OCI-LY1 (cell line): ENCODE data around the gene HOMER2.

Experiments
- H2AFZ ChIP-seq: fragments of 200-600 bp; sonication (generic), shearing (Covaris generic); 2 replicates; pipeline ENCODE4 v1.6.0; 2014; ENCODE audit warnings: antibody characterized with exemption, mild to moderate bottlenecking, low read length
- H3F3A ChIP-seq: fragments of 200-600 bp; sonication (generic), shearing (Covaris generic); 2 replicates; pipeline ENCODE4 v1.6.0; 2014; ENCODE audit warnings: mild to moderate bottlenecking, antibody characterized with exemption, low read length, moderate library complexity; ENCODE audit not compliant: insufficient read depth
- H3K27ac ChIP-seq: fragments of 200-600 bp; sonication (generic); 2 replicates; pipeline ENCODE4 v1.5.1; 2014; ENCODE audit warnings: low read length, mixed run types, mild to moderate bottlenecking, low read depth; ENCODE audit not compliant: poor library complexity, severe bottlenecking
- H3K27me3 ChIP-seq: fragments of 200-600 bp; sonication (generic); 2 replicates; pipeline ENCODE4 v1.6.0; 2014; ENCODE audit warnings: antibody characterized with exemption, mild to moderate bottlenecking, low read length, moderate library complexity; ENCODE audit not compliant: insufficient read depth
- H3K36me3 ChIP-seq: fragments of 200-600 bp; sonication (generic); 2 replicates; pipeline ENCODE4 v1.6.1; 2014; ENCODE audit warnings: mild to moderate bottlenecking, antibody characterized with exemption, low read length, moderate library complexity, mixed read lengths; ENCODE audit not compliant: insufficient read depth
- H3K4me1 ChIP-seq: fragments of 200-600 bp; sonication (generic); 2 replicates; pipeline ENCODE4 v1.5.1; 2014; ENCODE audit warnings: mild to moderate bottlenecking, low read length, moderate library complexity; ENCODE audit not compliant: insufficient read depth, severe bottlenecking
- H3K4me2 ChIP-seq: fragments of 200-600 bp; sonication (generic), shearing (Covaris generic); 2 replicates; pipeline ENCODE4 v1.6.1; 2014; ENCODE audit warnings: low read length
- H3K4me3 ChIP-seq: fragments of 200-600 bp; sonication (generic); 2 replicates; pipeline ENCODE4 v1.5.1; 2014; ENCODE audit warnings: low read length, low read depth, mild to moderate bottlenecking, mixed read lengths; ENCODE audit not compliant: poor library complexity, severe bottlenecking
- H3K79me2 ChIP-seq: fragments of 200-600 bp; shearing (Covaris generic); 2 replicates; pipeline ENCODE4 v1.6.1; 2016; ENCODE audit warnings: mixed run types, low read length, mixed read lengths; ENCODE audit not compliant: insufficient read depth
- H3K9ac ChIP-seq: fragments of 200-600 bp; sonication (generic), shearing (Covaris generic); 2 replicates; pipeline ENCODE4 v1.6.1; 2014; ENCODE audit warnings: mild to moderate bottlenecking, low read length, mixed read lengths
- H3K9me2 ChIP-seq: fragments of 200-600 bp; sonication (generic), shearing (Covaris generic); 2 replicates; pipeline ENCODE4 v1.6.1; 2014; ENCODE audit warnings: low read depth, mild to moderate bottlenecking, low read length, mixed read lengths
- H3K9me3 ChIP-seq: fragments of 200-600 bp; shearing (Covaris generic); 2 replicates; pipeline ENCODE4 v1.6.1; 2014; ENCODE audit warnings: low read length, mixed read lengths
- H4K20me1 ChIP-seq: fragments of 200-600 bp; sonication (generic), shearing (Covaris generic); 2 replicates; pipeline ENCODE4 v1.6.0; 2016; ENCODE audit warnings: mild to moderate bottlenecking, low read length; ENCODE audit not compliant: insufficient read depth
- EZH2 ChIP-seq: fragments of 200-600 bp; sonication (generic), shearing (Covaris generic); IDR thresholded peaks from 2 replicates; pipeline ENCODE4 v1.8.0; 2017; ENCODE audit warnings: borderline replicate concordance, mixed run types, mild to moderate bottlenecking, antibody characterized with exemption, low read length, moderate library complexity, mixed read lengths
- TF ChIP-seq, protein P1 (sequence below): fragments of 200-600 bp; sonication (generic), shearing (Covaris generic); IDR thresholded peaks from 2 replicates; pipeline ENCODE4 v1.5.1; 2017; ENCODE audit warnings: mild to moderate bottlenecking, antibody characterized with exemption, low read length, moderate library complexity, mixed read lengths

The HOMER2 gene

GRCh38 chr15:82839136-82839535, 113.4 kb downstream of the HOMER2 start:
- Histone ChIP-seq H2AFZ (no peak overlapping the region), H3K79me2 (no peaks in the 10 kb centered on the region), H3K27ac (no peak overlapping the region), H3K4me2 (no peak overlapping the region), H3K9ac (no peak overlapping the region), H3K9me3 (no peaks in the 10 kb centered on the region), H3K9me2 (no peaks in the 10 kb centered on the region), H4K20me1 (no peaks in the 10 kb centered on the region), H3K4me3 (no peak overlapping the region), H3K4me1 (peaks cover 9% of the 10 kb centered on the region), H3K27me3 (no peaks in the 10 kb centered on the region), H3K36me3 (peaks cover 39% of the 10 kb centered on the region), H3F3A (no peaks in the 10 kb centered on the region; the same call in 1 of the 2 replicates)
- TF ChIP-seq EZH2 = no peak
- TF ChIP-seq, protein P1, sequence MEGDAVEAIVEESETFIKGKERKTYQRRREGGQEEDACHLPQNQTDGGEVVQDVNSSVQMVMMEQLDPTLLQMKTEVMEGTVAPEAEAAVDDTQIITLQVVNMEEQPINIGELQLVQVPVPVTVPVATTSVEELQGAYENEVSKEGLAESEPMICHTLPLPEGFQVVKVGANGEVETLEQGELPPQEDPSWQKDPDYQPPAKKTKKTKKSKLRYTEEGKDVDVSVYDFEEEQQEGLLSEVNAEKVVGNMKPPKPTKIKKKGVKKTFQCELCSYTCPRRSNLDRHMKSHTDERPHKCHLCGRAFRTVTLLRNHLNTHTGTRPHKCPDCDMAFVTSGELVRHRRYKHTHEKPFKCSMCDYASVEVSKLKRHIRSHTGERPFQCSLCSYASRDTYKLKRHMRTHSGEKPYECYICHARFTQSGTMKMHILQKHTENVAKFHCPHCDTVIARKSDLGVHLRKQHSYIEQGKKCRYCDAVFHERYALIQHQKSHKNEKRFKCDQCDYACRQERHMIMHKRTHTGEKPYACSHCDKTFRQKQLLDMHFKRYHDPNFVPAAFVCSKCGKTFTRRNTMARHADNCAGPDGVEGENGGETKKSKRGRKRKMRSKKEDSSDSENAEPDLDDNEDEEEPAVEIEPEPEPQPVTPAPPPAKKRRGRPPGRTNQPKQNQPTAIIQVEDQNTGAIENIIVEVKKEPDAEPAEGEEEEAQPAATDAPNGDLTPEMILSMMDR = no peak

GRCh38 chr15:82838096-82838735, 114.3 kb downstream of the HOMER2 start:
- Histone ChIP-seq H2AFZ (no peak overlapping the region), H3K79me2 (no peaks in the 10 kb centered on the region), H3K27ac (no peak overlapping the region), H3K9ac (no peak overlapping the region), H3K4me3 (no peak overlapping the region), H3K36me3 (peaks cover 48% of the 10 kb centered on the region), H3K9me2 (no peaks in the 10 kb centered on the region), H3K9me3 (no peaks in the 10 kb centered on the region), H3K4me1 (no peaks in the 10 kb centered on the region), H3K4me2 (no peak overlapping the region), H3F3A (no peaks in the 10 kb centered on the region; the same call in 1 of the 2 replicates), H4K20me1 (no peaks in the 10 kb centered on the region), H3K27me3 (no peaks in the 10 kb centered on the region)
- no peak for TF ChIP-seq EZH2
- TF ChIP-seq, protein P1 = no peak

- Histone ChIP-seq H3K79me2 (no peaks in the 10 kb centered on the region), H2AFZ (no peak overlapping the region), H3K9ac (no peak overlapping the region), H3K4me2 (no peak overlapping the region), H3K4me1 (no peaks in the 10 kb centered on the region), H3K36me3 (peaks cover 76% of the 10 kb centered on the region), H3F3A (no peaks in the 10 kb centered on the region), H3K9me2 (no peaks in the 10 kb centered on the region), H3K9me3 (no peaks in the 10 kb centered on the region), H3K27ac (no peak overlapping the region), H3K27me3 (no peaks in the 10 kb centered on the region), H4K20me1 (no peaks in the 10 kb centered on the region), H3K4me3 (no peak overlapping the region)
- no peak for TF ChIP-seq EZH2
- TF ChIP-seq, protein P1 = no peak
Observed at GRCh38 chr15:82835391-82835917, 117.1 kb downstream of the HOMER2 start.
